Activated CD8-positive, alpha-beta memory T cell treated with anti-CD3 and anti-CD28 coated beads for 24 hours (primary cell): ENCODE data around the gene ACO2.

Experiments
- DNase-seq: peaks from one replicate; pipeline ENCODE4 v3.0.0-alpha.2; 2020

ACO2 gene

GRCh38 chr22:41573677-41574076 is 104.8 kb downstream of the ACO2 start:
- DNase-seq, result no peak

GRCh38 chr22:41574847-41575381 is 106.0 kb downstream of the ACO2 start:
- no peak for DNase-seq

- DNase-seq, result no peak
Observed at GRCh38 chr22:41575533-41575932, 106.6 kb downstream of the ACO2 start.

- DNase-seq, result no peak
Observed at GRCh38 chr22:41576877-41577276, 108.0 kb downstream of the ACO2 start.

GRCh38 chr22:41578114-41578513 is 109.2 kb downstream of the ACO2 start:
- DNase-seq, result no peak
